Vagina (tissue), 2 donors: ENCODE measurements around the gene ZNF74. TPM values are rescaled to one million over a fixed set of nuclear protein-coding genes. Genes with fewer than 3 reads are reported as not detected.
"Not testable (repeated sequence)": the region's sequence is repeated elsewhere in the genome, so short reads cannot be mapped to it uniquely, and the experiment has no call there.

Source experiments
- DNase-seq, 2 donors: peaks; one replicate each; pipeline ENCODE4 v3.0.0-alpha.2; 2017; ENCODE audit errors: extremely low spot score in 2 of 2
- H3K27ac ChIP-seq: fragments of 200-600 bp; sonication (generic); one replicate; pipeline ENCODE4 v1.5.1; 2019
- H3K27me3 ChIP-seq: fragments of 200-600 bp; sonication (generic); one replicate; pipeline ENCODE4 v1.5.1; 2019
- H3K36me3 ChIP-seq, 2 donors: fragments of 200-600 bp; sonication (generic); one replicate each; pipeline ENCODE4 v1.5.1; 2017 to 2019
- H3K4me1 ChIP-seq: fragments of 200-600 bp; sonication (generic); one replicate; pipeline ENCODE4 v1.5.1; 2019
- H3K4me3 ChIP-seq, 2 donors: fragments of 200-600 bp; sonication (generic); 1 replicate in 1 of 2; 2 replicates in 1 of 2; pipeline ENCODE4 v1.5.1; 2016 to 2019
- H3K9me3 ChIP-seq: fragments of 200-600 bp; sonication (generic); one replicate; pipeline ENCODE4 v1.5.1; 2019
- POLR2A ChIP-seq, 2 donors: fragments of 450-650 bp; IDR thresholded peaks; one replicate each; pipeline ENCODE4 v1.6.1; 2017; ENCODE audit warnings: antibody characterized with exemption in 2 of 2, mild to moderate bottlenecking in 2 of 2, moderate library complexity in 2 of 2
- POLR2AphosphoS5 ChIP-seq, 2 donors: sonication (generic); formaldehyde crosslinking; IDR thresholded peaks; one replicate each; pipeline ENCODE4 v1.9.0; 2017; ENCODE audit warnings: antibody characterized with exemption in 2 of 2, mild to moderate bottlenecking in 2 of 2, low read depth in 1 of 2; ENCODE audit not compliant: insufficient read depth in 1 of 2
- intact Hi-C: fragments of 100-400 bp; cut with DNase I; formaldehyde crosslinking; loops from one replicate; pipeline ENCODE4 v1.15.1; 2023
- total RNA-seq: library from RNA; depleted of rRNA; stranded (reverse); fragments of >200 nt; gene quantifications from one replicate; pipeline ENCODE4 v1.2.3, GENCODE V29; 2016
- TF ChIP-seq, protein P1 (sequence below), 3 experiments: fragments of 450-650 bp in 2 of 3; fragments of 200-600 bp in 1 of 3; sonication (generic) in 1 of 3; IDR thresholded peaks; one replicate each; pipeline ENCODE4 v1.5.1; 2017 to 2019; ENCODE audit warnings: antibody characterized with exemption in 3 of 3, mild to moderate bottlenecking in 2 of 3, moderate library complexity in 2 of 3

ZNF74 gene
- total RNA-seq, 1 donor from 2014 or later = 11.0 TPM

DNA sequence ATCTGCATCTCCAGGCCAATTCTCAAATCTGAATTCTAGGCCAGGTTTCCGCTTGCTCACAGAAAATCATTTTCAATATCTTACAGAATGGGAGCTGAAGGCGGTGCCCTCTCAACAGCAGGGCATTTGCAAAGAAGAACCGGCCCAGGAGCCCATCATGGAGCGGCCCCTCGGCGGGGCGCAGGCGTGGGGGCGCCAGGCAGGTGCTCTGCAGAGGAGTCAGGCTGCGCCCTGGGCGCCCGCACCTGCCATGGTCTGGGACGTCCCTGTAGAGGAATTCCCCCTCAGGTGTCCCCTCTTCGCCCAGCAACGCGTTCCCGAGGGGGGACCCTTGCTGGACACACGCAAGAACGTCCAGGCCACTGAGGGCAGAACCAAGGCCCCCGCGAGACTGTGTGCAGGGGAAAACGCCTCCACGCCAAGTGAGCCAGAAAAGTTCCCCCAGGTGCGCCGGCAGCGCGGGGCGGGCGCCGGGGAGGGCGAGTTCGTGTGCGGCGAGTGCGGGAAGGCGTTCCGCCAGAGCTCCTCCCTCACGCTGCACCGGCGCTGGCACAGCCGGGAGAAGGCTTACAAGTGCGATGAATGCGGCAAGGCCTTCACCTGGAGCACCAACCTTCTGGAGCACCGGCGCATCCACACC, 11.5 kb downstream of the ZNF74 start:
- Histone ChIP-seq H3K4me1 (no peaks in the 10 kb centered on the region), H3K27ac (no peak overlapping the region), H3K9me3 (no peaks in the 10 kb centered on the region), H3K27me3 (no peaks in the 10 kb centered on the region), H3K36me3 (peaks cover 0 to 29% of the 10 kb centered on the region in 2 donors), H3K4me3 (no peak overlapping the region)
- no peak for TF ChIP-seq POLR2A (IDR thresholded peaks at IDR 0.05)
- no peak for TF ChIP-seq POLR2AphosphoS5 (IDR thresholded peaks at IDR 0.05; ENCODE audit: insufficient read depth in 1 of 2, low read depth in 1 of 2)
- peak in 1 of 2 donors; percentile 93 for DNase-seq
- intact Hi-C loops = loop anchor here (10.0 kb wide), 1 partner anchor 59 kb away; no protein-coding TSS in a partner anchor

DNA sequence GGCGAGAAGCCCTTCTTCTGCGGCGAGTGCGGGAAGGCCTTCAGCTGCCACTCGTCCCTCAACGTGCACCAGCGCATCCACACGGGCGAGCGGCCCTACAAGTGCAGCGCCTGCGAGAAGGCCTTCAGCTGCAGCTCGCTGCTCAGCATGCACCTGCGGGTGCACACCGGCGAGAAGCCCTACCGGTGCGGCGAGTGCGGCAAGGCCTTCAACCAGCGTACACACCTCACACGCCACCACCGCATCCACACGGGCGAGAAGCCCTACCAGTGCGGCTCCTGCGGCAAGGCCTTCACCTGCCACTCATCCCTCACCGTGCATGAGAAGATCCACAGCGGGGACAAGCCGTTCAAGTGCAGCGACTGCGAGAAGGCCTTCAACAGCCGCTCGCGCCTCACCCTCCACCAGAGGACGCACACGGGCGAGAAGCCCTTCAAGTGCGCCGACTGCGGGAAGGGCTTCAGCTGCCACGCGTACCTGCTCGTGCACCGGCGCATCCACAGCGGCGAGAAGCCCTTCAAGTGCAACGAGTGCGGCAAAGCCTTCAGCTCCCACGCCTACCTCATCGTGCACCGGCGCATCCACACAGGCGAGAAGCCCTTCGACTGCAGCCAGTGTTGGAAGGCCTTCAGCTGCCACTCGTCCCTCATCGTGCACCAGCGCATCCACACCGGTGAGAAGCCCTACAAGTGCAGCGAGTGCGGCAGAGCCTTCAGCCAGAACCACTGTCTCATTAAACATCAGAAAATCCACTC, 12.2 kb downstream of the ZNF74 start:
- no peak for TF ChIP-seq POLR2A (IDR thresholded peaks at IDR 0.05)
- TF ChIP-seq, protein P1, sequence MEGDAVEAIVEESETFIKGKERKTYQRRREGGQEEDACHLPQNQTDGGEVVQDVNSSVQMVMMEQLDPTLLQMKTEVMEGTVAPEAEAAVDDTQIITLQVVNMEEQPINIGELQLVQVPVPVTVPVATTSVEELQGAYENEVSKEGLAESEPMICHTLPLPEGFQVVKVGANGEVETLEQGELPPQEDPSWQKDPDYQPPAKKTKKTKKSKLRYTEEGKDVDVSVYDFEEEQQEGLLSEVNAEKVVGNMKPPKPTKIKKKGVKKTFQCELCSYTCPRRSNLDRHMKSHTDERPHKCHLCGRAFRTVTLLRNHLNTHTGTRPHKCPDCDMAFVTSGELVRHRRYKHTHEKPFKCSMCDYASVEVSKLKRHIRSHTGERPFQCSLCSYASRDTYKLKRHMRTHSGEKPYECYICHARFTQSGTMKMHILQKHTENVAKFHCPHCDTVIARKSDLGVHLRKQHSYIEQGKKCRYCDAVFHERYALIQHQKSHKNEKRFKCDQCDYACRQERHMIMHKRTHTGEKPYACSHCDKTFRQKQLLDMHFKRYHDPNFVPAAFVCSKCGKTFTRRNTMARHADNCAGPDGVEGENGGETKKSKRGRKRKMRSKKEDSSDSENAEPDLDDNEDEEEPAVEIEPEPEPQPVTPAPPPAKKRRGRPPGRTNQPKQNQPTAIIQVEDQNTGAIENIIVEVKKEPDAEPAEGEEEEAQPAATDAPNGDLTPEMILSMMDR (IDR thresholded peaks at IDR 0.05) = no peak
- no peak for TF ChIP-seq POLR2AphosphoS5 (IDR thresholded peaks at IDR 0.05; ENCODE audit: insufficient read depth in 1 of 2, low read depth in 1 of 2)
- peaks cover 0 to 29% of the 10 kb centered on the region in 2 donors for H3K36me3 ChIP-seq
- intact Hi-C loops = loop anchor here (10.0 kb wide), 1 partner anchor 59 kb away; no protein-coding TSS in a partner anchor
- H3K27me3 ChIP-seq = no peaks in the 10 kb centered on the region
- no peaks in the 10 kb centered on the region for H3K4me1 ChIP-seq
- H3K27ac ChIP-seq = no peak overlapping the region
- DNase-seq = peak in 1 of 2 donors; percentile 90
- H3K9me3 ChIP-seq = no peaks in the 10 kb centered on the region
- no peak overlapping the region for H3K4me3 ChIP-seq

DNA sequence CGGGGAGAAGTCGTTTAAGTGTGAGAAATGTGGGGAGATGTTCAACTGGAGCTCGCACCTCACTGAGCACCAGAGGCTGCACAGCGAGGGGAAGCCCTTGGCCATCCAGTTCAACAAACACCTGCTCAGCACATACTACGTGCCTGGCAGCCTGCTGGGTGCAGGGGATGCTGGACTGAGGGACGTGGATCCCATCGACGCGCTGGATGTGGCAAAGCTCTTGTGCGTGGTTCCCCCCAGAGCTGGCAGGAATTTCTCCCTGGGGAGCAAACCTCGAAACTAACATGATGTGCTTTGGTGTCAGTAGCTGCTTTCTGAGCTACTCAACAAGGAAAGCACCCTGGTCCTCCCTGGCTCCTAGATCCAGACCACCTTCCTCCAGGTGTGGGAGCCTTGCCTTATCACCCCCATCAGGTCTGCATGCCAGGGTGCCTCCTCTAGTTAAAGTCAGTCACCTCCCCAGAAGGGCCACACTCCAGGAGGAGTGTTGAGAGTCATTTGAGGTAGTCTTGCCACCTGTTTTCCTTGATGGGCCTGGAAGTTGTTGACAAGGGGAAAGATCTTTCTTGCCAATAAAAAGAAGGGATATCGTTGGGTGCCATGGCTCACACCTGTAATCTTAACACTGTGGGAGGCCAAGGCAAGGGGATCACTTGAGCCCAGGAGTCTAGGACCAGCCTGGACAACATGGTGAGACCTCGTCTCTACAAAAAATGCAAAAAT, 12.9 kb downstream of the ZNF74 start:
- intact Hi-C loops = loop anchor here (10.0 kb wide), 1 partner anchor 58 kb away; no protein-coding TSS in a partner anchor
- Histone ChIP-seq H3K27ac (no peak overlapping the region), H3K9me3 (no peaks in the 10 kb centered on the region), H3K36me3 (peaks cover 0 to 29% of the 10 kb centered on the region in 2 donors), H3K4me3 (no peak overlapping the region), H3K4me1 (no peaks in the 10 kb centered on the region), H3K27me3 (no peaks in the 10 kb centered on the region)
- no peak for TF ChIP-seq POLR2A (IDR thresholded peaks at IDR 0.05)
- no peak for TF ChIP-seq POLR2AphosphoS5 (IDR thresholded peaks at IDR 0.05; ENCODE audit: insufficient read depth in 1 of 2, low read depth in 1 of 2)
- TF ChIP-seq, protein P1 (IDR thresholded peaks at IDR 0.05) = no peak
- DNase-seq = peak in 1 of 2 donors; percentile 61

DNA sequence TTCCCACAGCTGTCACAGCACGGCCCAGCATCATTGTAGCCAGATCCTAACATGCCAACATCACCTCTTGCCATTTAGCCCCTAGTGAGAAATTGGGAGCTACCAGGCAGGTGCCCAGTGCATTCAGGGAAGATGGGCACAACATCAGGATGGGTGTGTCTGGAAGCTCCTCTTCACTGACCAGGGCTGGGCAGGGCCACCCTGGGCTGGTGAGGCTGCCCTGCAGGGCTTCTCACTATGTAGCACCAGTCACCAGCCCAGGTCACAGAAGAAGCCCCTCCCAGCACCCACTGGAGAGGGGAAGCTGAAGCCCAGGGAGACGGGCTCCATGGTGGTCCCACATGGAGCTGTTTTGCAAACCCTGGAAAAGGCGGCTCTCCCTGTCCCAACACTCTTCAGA, 13.9 kb downstream of the ZNF74 start:
- no peaks in the 10 kb centered on the region for H3K27me3 ChIP-seq
- DNase-seq = peak in 1 of 2 donors; percentile 87
- H3K9me3 ChIP-seq = no peaks in the 10 kb centered on the region
- no peak overlapping the region for H3K27ac ChIP-seq
- no peaks in the 10 kb centered on the region for H3K4me1 ChIP-seq
- intact Hi-C loops = loop anchor here (10.0 kb wide), 1 partner anchor 57 kb away; no protein-coding TSS in a partner anchor
- H3K36me3 ChIP-seq = peaks cover 0 to 29% of the 10 kb centered on the region in 2 donors
- H3K4me3 ChIP-seq = no peak overlapping the region
- TF ChIP-seq POLR2AphosphoS5 (IDR thresholded peaks at IDR 0.05; ENCODE audit: insufficient read depth in 1 of 2, low read depth in 1 of 2) (no peak), POLR2A (IDR thresholded peaks at IDR 0.05) (no peak)
- TF ChIP-seq, protein P1 (IDR thresholded peaks at IDR 0.05) = no peak

- Histone ChIP-seq H3K36me3 (peaks cover 0 to 29% of the 10 kb centered on the region in 2 donors), H3K27ac (no peak overlapping the region), H3K4me1 (no peaks in the 10 kb centered on the region), H3K9me3 (no peaks in the 10 kb centered on the region), H3K4me3 (no peak overlapping the region), H3K27me3 (no peaks in the 10 kb centered on the region)
- TF ChIP-seq, protein P1 (IDR thresholded peaks at IDR 0.05) = no peak
- TF ChIP-seq POLR2AphosphoS5 (IDR thresholded peaks at IDR 0.05; ENCODE audit: insufficient read depth in 1 of 2, low read depth in 1 of 2) (no peak), POLR2A (IDR thresholded peaks at IDR 0.05) (no peak)
- DNase-seq = peak in 1 of 2 donors; percentile 31
- intact Hi-C loops = loop anchor here (10.0 kb wide), 1 partner anchor 56 kb away; no protein-coding TSS in a partner anchor
These were observed 14.9 kb downstream of the ZNF74 start for GRCh38 chr22:20408891-20409290.

- peaks cover 0 to 28% of the 10 kb centered on the region in 2 donors for H3K36me3 ChIP-seq
- not testable (repeated sequence) for H3K4me3 ChIP-seq, DNase-seq, H3K27me3 ChIP-seq, H3K27ac ChIP-seq, H3K9me3 ChIP-seq, H3K4me1 ChIP-seq
- intact Hi-C loops = loop anchor here (10.0 kb wide), 1 partner anchor 55 kb away; no protein-coding TSS in a partner anchor
These were observed 15.4 kb downstream of the ZNF74 start for GRCh38 chr22:20409385-20409784.
